HG03558 (cell line): ENCODE data around the gene PRKCQ.
"Not testable (repeated sequence)": the region's sequence is repeated elsewhere in the genome, so short reads cannot be mapped to it uniquely, and the experiment has no call there.

Source experiments
- ATAC-seq: cut with Tn5 transposase; IDR thresholded peaks from one replicate; pipeline ENCODE4 v1.9.1; 2021; ENCODE audit warnings: moderate number of reproducible peaks; ENCODE audit not compliant: unreplicated experiment; ENCODE audit errors: extremely low read depth

The PRKCQ gene

DNA sequence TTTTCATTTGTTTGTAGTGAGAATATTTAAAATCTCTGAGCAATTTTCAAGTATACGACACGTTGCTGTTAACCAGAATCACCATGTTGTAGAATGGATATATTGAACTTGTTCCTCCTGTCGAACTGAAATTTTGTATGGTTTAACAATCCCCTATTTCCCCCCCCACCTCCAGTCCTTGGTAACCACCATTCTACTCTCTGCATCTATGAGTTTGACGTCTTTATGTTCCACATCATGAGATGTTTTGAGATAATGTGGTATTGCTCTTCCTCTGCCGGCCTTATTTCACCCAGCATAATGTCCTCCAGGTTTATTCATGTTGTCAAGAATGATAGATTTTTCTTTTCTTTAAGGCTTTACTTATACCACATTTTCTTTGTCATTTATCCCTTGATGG, 17.4 kb upstream of the PRKCQ start:
- ATAC-seq, result no peak

DNA sequence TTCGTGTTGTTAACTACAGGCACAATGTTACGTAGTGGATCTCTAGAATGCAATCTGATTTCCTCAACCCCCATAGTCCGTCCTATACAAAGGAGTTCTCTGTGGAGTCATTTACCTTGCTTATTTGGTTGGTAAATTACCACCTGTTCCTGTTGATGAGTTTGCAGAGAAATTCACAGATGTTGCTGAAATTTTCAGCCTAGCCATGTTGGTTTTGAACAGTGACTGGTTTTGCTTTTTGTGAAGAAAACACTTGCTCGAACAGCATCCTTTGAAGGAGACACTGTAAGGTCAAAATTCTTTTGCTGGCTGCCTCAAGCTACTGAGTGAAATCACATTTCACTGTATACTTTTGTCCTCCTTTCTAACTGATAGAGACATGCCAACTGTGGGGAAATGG, 15.4 kb upstream of the PRKCQ start:
- no peak for ATAC-seq

DNA sequence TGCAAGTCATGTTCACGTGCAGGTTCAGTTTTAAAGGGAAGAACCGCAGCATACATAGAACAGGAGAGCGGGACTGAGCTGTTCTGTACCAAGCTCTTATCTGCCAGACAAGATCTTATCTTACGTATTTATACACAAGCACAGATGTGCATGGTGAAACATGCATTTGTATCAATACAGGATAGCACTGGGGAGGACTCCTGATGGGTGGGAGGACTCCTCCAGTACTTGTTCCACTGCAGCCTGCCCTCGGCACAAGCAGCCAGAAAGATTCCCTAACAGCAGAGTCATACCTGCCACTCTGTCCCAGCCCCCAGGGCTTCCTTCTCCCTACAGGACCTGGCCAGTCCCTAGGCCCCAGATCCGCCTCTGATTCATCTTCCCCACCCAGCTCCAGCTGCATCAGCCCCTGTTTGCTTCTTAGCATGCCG, 13.2 kb upstream of the PRKCQ start:
- no peak for ATAC-seq

DNA sequence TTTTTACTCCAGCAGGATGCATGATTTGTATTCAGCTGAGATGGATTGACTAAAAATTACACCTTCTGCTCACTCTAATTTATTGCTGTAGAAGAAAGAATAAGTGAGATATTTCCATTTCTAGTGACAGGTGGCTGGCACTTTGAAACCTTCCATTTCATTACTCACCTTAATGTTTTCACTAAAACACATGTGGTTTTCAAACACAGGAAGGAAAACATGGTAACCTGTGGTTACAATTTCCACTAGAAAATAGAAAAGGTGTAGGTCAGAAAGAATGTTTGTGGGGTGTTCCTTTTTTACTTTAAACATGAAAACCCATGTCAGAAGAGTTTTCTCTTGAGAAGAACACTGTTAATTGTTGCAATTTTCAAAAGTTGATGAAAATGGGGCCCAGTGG, 12.0 kb upstream of the PRKCQ start:
- ATAC-seq, result no peak

DNA sequence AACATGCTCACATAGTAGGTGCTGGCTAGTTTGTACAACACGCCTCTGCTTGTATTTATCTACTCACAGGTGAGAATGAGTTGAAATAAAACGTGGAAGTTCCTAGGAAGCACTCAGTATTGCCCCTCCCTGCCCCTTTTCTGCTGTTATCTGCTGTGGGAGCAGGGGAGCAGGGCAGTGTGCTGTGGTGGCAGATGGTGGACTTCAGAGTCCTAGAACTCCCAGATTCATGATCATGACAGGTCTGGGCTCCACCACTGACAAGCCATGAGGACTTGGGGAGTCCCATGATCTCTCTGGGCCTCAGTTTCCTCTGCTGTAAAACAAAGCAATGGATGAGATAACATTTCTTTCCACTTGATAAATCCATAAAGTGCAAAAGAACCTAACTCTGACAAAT, 11.6 kb upstream of the PRKCQ start:
- ATAC-seq, result no peak

DNA sequence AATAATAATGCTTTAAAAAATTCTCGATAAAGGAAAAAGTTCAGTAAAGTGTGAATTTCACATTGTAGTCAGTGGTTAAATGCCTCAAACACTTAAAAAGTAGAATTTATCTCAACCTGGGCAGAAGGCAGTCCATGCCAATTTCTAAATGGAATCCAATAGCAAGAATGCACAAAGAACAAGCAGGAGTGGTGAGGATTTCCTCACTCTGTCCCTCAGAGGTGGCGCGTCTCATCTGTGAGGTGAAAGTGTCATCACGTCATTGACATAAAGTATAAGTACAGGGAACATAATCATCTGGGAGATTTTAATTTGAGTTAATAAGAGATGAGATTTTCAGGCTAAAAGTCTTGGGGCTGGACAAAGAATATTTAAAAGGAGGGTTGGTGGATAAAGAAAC, 10.0 kb upstream of the PRKCQ start:
- ATAC-seq, result no peak

DNA sequence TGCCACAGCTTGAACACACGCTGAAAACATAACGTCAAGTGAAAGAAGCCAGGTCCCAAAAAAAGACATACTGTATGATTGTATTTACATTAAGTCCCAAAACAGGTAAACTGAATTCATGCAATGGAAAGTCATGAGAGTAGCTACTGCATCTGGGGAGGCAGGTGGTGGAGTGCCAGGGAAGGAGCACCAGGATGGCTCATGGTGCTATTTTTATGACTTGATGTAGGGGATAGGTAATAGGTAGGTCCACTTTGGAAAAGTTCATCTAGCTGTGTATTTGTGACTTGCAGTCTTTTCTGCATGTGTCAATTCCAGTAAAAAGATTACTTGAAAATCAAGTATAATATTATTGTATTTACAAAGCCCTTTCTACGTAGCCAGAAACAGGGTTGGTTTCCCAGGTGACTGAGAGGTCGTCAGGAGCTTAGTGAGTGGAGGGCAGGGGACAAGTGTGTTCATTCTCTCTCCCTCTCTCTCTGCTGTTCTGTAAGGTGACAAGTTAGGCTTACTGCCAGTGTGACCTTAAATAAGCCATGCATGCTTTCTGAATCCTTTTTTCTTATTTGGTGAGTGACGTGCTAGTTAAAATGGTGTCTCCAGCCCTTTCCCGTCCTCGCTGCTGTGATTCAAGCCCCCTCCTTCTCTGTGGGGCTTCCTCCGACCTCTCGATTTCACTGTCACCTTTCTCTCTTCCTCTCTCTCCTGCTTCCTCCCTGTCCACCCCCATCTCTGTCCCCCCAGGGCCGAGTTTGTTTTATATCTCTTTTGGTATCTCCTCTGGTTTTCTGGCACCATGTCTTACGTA, 9.4 kb upstream of the PRKCQ start:
- ATAC-seq, result no peak

DNA sequence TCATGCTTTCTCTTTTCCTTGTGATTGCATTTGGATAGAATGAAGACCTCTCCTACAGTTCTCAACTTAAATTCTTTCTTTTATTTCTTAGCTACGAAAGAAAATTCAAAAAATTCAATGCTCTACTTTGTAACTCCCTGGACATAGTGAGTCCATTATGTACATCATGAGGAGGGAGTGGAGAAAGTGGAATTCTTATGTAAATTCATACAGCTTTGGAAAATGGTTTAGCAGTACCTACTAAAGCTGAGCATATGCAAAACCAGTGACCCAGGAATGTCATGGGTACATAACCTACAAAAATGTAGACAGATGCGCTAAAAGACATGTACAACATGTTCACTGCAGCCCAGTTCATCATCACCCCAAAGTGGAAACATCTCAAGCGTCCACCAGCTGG, 8.8 kb upstream of the PRKCQ start:
- no peak for ATAC-seq

DNA sequence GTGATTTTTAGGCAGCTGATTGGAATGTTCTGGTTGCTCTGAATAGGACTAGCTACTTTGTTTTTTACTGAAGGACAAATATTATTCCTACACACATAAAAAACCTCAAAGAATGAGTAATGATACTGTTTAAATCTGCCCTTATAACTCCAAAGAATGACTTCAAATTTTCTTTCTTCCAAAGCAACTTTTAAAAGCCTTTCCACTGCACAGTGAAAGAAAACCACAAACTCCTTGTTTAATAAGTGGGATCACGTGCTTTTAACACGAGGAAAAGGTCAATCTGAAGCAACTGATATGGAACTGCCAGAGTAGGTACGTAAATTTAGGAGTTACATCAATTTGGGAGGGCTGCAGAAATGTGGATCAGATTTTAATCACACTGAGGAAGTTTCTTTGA, 8.0 kb upstream of the PRKCQ start:
- ATAC-seq, result no peak

DNA sequence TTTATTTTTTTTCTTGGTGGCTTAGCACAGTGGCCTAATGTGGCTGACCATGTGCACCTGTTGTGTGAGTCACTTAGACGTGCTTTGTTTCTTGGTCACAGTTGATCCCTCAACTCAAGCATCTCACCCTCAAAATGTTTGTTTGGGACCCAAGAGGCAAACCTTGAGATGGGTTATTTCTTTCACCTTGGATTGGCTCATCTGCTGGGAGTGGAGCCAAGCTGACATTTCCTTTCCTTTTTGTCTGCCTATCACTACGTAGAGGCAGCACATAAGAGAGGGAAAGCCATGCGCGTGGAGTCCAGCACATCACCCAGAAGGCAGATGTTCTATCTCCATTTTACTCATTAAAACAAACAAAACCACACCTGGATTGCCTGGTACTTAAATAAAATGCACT, 6.4 kb upstream of the PRKCQ start:
- ATAC-seq, result no peak

DNA sequence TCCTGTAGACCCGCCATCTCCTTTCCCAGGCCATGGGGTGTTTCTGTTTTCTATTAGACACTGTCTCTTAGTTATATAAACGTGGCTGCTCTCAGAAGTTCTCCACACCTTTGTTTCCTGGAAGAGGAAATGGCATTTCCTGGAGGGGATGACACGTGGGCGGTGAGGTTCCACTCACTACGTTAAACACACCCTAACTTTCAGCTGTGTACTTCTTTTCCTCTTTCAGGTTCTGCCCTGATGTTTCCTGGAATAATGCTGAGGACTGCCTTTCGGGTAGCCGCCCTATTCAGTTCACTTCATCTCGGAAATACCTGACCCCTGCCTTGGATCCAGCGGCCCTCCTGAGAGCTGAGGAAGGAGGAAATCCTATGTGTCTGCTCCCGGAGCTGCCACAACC, 3.4 kb upstream of the PRKCQ start:
- ATAC-seq, result no peak

DNA sequence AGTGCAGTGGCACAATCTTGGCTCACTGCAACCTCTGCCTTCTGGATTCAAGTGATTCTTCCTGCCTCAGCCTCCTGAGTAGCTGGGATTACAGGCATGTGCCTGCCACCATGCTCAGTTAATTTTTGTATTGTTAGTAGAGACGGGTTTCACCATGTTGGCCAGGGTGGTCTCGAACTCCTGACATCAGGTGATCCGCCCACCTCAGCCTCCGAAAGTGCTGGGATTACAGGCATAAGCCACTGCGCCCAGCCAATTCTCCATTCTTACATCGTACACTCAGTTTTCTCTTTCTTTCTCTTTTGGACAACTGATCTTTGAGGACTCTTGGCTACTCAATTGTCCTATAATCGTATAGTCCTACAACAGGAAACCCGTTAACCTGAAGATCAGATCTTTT, 2.8 kb upstream of the PRKCQ start:
- not testable (repeated sequence) for ATAC-seq

DNA sequence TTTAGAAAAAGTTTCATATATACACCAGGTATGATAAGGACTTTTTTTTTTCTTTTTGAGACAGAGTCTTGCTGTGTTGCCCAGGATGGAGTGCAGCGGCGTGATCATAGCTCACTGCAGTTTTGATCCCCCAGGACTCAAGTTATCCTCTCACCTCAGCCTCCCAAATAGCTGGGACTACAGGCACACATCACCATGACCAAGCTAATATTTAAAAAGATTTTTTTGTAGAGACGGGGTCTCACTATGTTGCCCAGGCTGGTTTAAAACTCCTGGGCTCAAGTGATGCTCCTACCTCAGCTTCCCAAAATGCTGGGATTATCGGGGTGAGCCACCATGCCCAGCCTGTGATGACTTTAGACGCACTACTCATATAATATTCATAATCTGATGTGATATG, 2.2 kb upstream of the PRKCQ start:
- no peak for ATAC-seq

DNA sequence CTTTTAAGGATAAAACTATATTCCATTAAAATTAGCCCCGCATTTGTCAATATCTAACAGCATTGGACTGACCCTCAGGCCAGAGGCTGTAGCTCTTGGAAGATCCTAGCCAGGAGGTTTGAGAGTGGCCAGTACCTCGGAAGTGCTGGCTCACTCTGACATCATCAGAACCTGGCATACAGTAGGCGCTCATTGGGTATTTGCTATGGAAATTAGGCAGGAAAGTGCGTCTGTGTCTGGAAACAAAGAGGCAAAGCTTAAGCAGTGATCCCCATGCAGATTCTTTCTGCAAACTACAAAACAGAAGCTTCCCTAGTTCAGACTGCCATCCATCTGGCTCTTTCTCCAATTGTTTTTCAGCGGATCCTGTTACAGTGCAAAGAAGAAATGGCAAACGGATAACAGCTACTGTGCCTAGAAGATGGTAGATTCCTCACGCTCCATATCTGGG, 1.7 kb upstream of the PRKCQ start:
- no peak for ATAC-seq

DNA sequence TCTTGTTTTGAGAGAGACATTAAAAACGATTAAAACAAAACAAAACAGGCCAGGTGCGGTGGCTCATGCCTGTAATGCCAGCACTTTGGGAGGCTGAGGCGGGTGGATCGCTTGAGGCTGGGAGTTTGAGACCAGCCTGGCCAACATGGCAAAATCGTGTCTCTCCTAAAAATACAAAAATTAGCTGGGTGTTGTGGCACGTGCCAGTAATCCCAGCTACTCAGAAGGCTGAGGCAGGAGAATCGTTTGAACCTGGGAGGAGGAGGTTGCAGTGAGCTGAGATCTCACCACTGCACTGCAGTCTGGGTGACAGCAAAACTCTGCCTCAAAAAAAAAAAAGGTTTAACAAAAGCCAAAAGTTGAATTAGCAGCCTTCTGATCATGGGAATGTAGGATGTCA, 1.1 kb upstream of the PRKCQ start:
- ATAC-seq, result not testable (repeated sequence)

DNA sequence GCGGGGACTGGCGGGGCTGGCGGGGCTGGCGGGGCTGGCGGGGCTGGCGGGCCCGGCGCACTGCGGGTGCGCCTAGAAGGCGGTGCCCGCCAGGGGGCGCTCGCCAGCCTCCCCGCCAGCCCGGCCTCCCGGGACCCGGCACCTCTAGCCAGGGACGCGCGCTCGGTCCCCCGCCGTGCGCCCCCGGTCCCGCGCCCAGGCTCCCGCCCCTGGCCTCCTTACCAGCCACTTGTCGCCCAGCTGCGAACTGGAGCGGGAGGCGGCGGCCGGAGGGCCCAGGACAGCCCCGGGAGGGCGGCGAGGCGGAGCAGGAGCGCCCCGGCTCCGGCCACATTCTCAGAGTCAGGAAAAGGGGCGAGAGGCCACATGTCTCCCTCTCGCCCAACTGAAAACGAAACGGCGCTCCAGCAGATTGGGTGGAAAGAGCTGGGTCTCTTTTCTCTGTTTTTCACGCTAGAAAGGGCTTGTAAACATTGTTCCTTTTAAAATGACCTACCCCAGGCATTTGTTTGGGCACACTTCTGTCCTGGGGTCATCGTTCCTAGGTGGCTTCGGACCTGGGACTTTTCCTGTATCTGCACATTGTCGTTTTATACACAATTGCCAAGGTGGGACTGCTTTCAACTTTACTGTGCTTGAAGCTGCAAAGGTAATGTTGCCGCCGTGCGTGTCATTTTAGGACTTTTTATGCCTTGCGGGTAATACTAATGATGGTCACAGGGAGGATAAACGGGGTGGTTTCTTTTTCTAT, 378 bp upstream of the PRKCQ start:
- no peak for ATAC-seq

DNA sequence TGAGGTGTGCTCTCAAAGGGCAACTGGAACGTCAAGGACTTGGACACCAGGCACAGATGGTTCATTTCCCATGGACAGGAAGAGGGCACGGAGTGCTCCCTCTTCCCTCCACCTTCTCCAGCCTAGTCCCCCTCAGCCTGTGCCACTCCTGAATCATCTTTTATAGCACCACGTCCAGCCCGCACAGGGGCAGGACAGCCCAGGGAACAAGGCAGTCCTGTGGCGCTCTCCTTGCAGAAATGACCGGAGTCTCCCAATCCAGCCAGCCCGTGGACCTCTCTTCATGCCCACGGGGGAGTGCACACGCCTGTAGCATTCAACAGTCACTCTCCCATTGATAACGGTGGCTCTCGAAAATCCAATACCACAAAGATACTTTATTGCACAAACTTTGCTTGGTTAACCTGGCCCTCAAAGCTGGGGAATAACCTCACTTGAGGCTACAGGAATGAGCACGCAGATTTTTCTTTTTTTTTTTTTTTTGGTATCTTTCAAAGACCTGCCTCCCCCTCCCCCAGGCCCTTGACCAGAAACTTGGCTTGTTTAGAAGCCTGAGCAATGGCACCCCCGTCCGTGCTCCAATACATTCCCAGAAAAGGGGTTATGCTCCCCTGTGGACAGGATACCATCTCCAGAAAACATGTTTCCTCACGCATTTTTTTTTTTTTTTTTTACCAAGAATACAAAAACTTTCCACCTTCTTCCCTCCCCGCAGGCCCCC, 733 bp downstream of the PRKCQ start:
- no peak for ATAC-seq

DNA sequence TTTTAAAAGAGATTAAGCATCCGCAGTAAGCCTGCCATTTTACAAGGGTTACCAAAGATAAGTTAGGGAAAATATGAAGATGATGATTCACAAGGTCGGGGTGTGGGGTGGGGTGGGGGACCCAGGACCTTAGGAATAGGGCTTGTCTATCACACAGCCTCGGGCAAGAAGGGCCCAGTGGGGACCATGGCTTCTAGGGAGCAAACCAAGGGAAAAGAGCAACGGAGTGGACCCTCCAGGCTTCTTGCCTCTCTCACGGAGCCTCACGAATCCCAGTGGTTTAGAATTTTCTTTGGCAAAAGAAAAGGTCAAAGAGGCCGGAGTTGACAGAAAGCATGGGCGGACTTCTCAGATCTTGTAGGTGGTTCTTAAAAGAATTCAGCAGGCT, 1.3 kb downstream of the PRKCQ start:
- no peak for ATAC-seq

DNA sequence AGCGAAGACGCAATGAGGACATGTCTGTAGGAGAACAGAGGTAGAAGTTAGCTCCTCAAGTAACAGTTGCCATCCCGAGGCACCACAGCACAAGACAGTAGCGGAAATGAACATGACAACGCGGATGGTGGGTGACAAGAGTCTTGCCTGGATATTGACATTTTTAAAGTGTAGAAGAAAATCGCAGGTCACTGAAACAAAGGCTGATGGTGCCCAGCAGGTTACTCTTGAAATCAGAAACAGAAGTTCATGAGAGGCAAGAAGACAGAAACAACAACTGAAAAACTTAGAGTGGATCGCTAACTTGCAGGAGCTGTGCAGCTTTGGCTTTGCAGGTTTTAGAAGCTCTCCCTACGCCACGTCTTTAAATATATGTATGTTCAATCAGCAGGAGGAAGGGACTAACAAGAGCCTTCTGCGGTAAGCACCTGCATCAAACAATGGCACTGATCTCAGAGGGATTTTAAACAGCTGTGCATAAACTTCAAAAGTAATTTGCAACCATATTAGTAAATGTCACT, 1.8 kb downstream of the PRKCQ start:
- no peak for ATAC-seq

DNA sequence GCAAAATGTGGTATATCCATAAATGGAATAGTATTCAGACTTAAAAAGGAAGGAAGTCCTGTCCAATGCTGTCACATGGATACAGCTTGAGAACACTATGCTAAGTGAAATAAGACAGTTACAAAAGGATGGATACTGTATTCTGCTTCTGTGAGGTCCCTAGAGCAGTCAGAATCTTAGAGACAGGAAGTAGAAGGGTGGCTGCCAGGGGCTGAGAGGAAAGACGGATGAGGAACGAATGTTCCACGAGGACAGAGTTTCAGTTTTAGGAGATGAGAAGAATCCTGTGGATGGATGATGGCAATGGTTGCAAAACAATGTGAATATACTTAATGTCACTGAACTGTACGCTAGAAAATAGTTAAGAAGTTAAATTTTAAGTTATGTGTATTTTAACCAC, 3.8 kb downstream of the PRKCQ start:
- no peak for ATAC-seq

DNA sequence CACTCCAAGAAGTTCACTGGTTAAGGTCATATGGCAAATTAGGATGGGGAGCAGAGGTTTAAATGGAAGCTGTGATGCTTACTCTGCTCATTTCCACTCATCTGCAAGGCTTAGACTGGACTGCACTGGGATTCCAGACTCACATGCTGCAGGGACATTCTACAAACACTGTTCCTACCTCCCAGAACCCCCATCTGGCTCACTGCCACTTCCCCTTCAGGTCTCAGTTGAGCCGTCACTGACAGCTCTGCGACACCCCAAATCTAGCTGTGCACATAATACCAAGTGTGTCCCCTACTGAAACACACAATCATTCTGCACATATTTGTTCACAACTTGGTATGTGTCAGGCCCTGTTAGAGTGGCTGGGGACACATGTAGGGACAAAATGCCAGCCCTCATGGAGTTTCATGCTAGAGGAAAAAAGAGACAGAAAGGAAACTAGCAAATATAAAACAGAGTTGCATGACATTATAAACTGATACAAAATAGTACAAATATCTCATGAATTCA, 5.4 kb downstream of the PRKCQ start:
- ATAC-seq, result no peak
